ENCODE measurements around the gene FRMD4A.

The FRMD4A gene

DNA sequence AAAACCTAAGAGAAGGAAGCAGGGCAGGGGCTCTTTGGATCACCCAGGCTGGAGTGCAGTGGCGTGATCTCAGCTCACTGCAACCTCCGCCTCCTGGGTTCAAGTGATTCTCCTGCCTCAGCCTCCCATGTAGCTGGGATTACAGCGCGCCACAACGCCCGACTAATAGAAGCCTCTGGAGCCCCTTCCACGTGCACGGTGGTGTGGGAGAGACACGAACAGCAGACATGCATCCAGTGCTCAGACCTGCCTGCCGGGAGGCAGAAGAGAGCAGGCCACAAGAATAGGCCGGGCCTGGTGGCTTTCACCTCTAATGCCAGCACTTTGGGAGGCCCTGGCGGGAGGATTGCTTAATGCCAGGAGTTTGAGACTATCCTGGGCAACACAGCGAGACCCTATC, 647.7 kb downstream of the FRMD4A start:
- no peak for DNase-seq (ENCODE audit: extremely low read depth, low read depth)
- TF ChIP-seq, protein P1, sequence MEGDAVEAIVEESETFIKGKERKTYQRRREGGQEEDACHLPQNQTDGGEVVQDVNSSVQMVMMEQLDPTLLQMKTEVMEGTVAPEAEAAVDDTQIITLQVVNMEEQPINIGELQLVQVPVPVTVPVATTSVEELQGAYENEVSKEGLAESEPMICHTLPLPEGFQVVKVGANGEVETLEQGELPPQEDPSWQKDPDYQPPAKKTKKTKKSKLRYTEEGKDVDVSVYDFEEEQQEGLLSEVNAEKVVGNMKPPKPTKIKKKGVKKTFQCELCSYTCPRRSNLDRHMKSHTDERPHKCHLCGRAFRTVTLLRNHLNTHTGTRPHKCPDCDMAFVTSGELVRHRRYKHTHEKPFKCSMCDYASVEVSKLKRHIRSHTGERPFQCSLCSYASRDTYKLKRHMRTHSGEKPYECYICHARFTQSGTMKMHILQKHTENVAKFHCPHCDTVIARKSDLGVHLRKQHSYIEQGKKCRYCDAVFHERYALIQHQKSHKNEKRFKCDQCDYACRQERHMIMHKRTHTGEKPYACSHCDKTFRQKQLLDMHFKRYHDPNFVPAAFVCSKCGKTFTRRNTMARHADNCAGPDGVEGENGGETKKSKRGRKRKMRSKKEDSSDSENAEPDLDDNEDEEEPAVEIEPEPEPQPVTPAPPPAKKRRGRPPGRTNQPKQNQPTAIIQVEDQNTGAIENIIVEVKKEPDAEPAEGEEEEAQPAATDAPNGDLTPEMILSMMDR (IDR thresholded peaks at IDR 0.05; ENCODE audit: low read depth, low read length, missing control alignments): no peak
- no peak overlapping the region for H3K4me3 ChIP-seq (replicated peaks; ENCODE audit: low read depth, low read length)

DNA sequence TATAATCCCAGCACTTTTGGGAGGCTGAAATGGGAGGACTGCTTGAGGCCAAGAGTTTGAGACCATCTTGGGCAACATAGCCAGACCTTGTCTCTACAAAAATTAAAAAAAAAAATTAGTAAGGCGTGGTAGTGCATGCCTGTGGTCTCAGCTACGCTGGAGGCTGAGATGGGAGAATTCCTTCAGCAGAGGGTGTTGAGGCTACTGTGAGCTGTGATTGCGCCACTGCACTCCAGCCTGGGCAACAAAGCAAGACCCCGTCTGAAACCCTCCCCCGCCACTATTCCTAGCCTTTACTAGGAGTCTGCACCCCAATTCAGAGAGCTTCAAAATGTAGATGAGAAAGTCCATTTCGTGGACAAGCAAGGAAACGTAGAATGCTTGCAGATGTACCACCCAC, 648.8 kb downstream of the FRMD4A start:
- no peak overlapping the region for H3K4me3 ChIP-seq (replicated peaks; ENCODE audit: low read depth, low read length)
- no peak for DNase-seq (ENCODE audit: extremely low read depth, low read depth)
- TF ChIP-seq, protein P1 (IDR thresholded peaks at IDR 0.05; ENCODE audit: low read depth, low read length, missing control alignments): no peak

DNA sequence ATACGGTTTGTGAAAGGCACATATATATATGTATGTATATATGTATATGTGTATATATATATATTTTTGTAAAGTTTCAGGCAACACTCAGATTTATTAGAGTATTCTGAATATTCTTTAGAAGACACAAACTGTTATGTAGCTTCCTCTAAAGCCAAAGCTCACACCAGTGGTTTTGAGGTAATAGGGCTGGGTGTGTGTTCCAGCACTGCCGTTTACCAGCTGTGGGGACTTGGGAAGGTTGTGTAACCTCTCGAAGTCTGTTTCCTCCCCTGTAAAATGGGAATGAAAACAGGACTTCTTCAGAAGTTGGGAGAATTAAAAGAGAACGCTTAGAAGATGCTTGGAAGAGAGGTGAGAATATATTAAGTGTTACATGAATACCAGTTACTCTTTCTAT, 649.2 kb downstream of the FRMD4A start:
- H3K4me3 ChIP-seq (replicated peaks; ENCODE audit: low read depth, low read length): no peak overlapping the region
- TF ChIP-seq, protein P1 (IDR thresholded peaks at IDR 0.05; ENCODE audit: low read depth, low read length, missing control alignments): no peak
- no peak for DNase-seq (ENCODE audit: extremely low read depth, low read depth)

DNA sequence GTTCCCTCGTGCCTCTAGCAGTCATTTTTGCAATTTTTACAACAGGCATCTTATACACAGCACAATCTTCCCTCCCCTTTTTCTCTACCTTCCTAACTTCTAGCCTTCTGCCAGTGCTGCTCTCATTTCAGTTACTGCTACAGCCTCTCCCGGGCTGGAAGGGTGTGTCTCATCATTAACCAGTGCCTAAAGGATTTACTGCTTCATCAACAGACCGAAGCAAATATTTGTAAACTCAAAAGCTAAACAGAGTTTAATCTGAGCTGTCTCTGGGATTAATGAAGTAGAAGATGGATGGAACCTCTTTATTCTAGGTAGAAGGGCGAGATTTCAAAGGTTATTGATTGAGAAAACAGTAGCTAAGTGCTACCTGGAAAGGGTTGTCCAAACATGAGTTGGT, 649.6 kb downstream of the FRMD4A start:
- TF ChIP-seq, protein P1 (IDR thresholded peaks at IDR 0.05; ENCODE audit: low read depth, low read length, missing control alignments): no peak
- H3K4me3 ChIP-seq (replicated peaks; ENCODE audit: low read depth, low read length): no peak overlapping the region
- no peak for DNase-seq (ENCODE audit: extremely low read depth, low read depth)

DNA sequence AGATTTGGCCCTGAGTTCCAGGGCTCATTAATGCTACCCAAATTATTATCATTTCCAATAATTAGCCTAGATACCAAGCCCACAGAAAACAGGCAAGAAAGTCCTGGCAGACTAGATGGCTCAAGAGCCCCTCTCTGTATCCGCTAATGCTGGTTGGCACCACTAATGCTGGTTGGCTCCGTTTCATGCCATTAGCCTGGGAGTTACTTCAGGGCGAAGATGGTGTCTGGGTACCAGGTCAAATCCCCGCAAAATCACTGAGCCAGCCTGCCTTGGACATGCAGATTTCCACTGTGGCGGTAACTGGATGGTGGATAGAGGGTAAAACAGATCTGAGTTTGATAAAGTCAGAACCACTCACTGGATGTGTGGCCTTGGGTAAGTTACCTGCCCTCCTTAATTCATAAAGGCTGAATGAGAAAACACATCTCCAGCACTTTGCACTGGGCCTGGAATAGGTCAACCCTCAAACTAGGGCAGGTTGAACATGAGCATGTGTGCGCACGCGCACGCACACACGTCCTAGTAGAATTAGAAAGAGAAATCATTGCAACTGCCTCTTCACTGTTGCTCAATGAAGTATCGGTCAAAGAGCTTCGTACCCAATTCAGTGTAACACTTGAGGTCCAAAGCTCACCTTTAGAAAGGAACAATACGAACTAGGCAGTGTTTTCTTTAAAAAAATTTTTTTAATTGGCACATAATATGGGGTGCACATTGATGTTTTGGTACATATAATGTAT, 652.5 kb downstream of the FRMD4A start:
- DNase-seq (ENCODE audit: extremely low read depth, low read depth): no peak
- H3K4me3 ChIP-seq (replicated peaks; ENCODE audit: low read depth, low read length): no peak overlapping the region
- TF ChIP-seq, protein P1 (IDR thresholded peaks at IDR 0.05; ENCODE audit: low read depth, low read length, missing control alignments): no peak

DNA sequence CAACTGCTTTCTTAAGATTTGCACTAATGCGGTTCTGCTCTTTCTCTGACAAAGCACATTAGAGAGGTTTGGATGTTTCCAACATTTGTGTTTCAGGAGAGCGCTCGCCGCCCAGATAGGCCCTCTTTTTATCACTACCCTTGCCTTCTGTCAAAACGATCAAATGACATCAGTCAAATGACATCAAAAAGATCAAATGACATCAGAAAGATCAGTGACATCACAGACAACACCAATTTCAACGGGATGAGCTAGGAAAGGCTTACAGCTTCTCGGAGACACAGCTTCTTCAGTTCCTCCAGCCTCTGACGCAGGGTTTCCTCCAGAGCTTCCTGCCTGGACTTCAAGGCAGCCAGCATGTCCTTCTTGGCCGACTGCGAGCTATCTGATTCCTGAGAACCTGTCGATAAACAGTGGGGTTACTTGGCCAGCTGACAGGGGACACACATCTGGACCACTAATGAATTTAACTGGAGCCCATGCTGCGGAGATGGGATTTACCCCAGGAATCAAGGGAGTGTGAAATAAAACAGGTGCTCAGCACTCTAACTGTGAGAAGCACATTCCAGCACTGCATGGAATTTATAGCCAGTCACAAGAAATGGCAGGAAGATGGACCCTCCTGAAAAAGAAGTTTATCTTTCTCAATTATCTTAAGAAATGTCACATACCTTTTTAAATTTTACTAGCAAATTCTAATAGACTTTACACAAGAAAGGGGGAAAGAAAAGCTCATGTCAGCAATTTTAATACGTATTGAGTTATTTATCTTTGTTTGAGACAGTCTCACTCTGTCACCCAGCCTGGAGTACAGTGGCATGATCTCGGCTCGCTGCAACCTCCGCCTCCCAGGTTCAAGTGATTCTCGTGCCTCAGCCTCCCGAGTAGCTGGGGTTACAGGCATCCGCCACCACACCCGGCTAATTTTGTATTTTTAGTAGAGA, 655.8 kb downstream of the FRMD4A start:
- H3K4me3 ChIP-seq (replicated peaks; ENCODE audit: low read depth, low read length): no peak overlapping the region
- no peak for DNase-seq (ENCODE audit: extremely low read depth, low read depth)
- TF ChIP-seq, protein P1 (IDR thresholded peaks at IDR 0.05; ENCODE audit: low read depth, low read length, missing control alignments): no peak
